Erythroblast (primary cell): ENCODE measurements around the gene B3GALNT2.

ENCODE experiments used
- GATA1 ChIP-seq: IDR thresholded peaks from 2 replicates; pipeline ENCODE4 v1.6.1; 2011; ENCODE audit warnings: low read depth, mild to moderate bottlenecking, control low read depth, low read length, moderate library complexity
- POLR2A ChIP-seq: IDR thresholded peaks from 2 replicates; pipeline ENCODE4 v1.6.1; 2011; ENCODE audit warnings: mild to moderate bottlenecking, low read length

GRCh38 chr1:235503403-235504121 is 690 bp downstream of the B3GALNT2 start:
- no peak for TF ChIP-seq POLR2A
- no peak for TF ChIP-seq GATA1
